DMS153 treated with DMSO at 0.1 percent for 48 hours (cell line): ENCODE results near the gene TSPAN9.

Experiments
- DNase-seq: peaks from one replicate; lab custom pipeline; 2025; ENCODE audit not compliant: unreplicated experiment; lab: John Stamatoyannopoulos, UW

TSPAN9 gene

DNA sequence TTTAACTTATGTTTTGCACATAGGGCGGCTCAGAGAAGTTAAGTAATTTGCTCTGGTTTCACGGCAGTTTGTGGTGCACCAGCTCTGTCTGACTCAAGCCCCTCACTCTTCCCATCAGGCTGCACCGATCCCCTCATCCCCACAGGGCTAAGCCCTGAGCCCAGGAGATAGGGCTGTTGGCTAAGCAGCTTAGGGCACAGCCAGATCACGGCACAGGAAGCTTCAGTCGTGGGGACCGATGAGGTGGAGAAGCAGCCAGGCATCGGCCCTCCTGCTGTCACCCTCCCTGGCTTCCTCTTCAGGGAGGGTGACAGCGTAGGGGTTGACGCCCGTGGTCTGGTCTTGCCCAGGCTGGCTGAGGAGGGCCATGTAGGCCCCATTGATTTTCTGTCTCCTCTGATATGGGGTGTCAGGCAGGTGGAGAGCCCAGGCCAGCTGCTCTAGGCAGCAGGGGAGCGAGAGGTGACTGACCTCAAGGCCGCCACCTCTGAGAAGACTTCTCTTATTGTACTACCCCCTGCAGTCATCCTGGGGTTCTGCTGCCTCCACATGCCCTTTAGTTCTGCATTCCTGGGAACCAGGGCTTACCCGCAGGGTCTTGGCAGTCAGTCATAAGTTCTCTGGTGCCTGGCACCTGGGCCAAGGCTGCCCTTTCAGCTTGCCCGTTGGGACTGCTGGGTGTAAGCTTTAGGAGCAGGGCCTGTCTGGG lies 166.4 kb downstream of the TSPAN9 start:
- no peak for DNase-seq

DNA sequence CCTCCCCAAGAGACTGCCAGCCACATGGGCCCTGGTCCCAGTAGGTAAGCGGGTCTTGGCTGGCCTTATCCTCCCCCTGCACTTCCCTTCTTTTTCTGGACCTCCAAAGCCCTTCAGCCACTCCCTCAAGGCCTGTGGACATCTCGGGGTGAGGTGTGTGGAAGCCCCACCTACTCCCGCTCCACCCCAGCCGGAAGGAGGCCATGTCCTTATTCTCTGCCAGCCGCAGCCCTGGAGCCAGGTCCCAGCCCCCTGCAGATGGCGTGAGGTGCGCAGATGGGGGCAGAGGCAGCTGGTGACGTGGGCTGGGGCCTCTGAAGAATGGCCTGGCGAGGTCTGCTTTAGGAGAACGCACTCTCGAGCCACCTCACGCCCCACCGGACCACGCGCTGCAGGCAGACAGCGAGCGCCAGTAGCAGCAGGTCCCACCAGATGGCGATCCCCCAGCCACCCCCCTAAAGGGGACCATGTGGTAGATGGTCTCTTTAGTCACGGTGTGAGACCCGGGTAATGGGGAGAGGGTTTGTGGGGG lies 167.1 kb downstream of the TSPAN9 start:
- DNase-seq: no peak

DNA sequence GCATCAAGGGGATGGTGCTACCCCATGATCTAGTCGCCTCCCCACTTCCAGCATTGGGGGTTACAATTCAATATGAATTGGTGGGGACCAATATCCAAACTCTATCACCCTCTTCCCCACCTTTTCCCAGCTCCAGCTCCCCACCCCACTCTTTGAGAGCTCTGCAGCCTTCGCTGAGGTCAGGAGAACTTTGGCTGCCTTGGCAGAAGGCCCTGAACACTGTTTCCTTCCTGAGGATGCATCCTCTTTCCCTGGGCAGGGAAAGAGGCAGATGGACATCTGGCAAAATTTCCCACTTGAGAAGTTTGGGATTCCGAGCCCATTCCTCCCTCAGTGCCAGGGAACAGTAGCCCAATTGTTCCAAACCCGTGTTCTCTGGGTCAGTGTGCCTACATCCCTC lies 169.1 kb downstream of the TSPAN9 start:
- DNase-seq: no peak

DNA sequence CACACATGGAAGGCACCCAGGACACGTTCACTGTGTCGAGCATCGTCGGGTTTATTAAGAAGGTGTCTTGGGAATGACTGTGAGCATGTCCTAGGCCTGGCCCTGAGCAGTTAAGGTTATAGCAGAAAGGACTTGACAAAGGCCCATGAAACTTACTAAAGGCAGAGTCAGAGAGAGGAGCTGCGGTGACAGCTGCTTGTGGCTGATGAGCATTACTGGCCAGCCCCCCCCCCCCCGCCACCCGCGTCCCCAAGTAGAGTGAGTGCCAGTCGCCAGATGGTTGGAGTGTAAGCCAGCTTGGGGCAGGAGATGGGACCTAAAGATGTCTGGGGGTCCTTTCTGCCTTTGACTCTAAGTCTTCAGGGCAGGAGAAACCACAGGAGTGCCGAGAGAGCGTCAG lies 169.9 kb downstream of the TSPAN9 start:
- DNase-seq: no peak

DNA sequence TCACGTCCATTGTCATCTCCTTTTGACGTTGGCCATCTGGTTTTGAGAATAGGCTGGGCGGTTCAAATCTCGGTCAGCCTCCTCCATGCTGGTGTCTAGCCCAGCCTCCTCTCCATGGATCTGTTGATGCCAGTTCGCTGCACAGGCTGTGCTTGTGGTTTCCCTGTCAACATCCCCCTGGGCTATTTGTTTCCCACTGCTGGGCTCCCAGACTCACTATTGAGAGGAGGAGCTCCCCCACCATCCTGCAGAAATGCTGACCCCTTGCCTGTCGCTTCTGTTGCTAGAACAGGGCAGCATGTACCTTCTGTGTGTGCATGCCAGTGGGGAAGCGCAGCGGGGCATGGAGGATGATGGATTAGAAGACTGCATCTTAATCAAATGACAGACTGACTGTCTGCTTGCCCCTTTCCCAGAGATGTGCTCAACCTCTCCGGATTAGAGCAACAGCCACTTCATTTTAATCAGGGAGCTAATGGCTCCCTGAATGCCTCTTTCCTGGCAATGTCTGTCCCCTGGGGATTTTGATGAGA lies 170.5 kb downstream of the TSPAN9 start:
- DNase-seq: no peak

DNA sequence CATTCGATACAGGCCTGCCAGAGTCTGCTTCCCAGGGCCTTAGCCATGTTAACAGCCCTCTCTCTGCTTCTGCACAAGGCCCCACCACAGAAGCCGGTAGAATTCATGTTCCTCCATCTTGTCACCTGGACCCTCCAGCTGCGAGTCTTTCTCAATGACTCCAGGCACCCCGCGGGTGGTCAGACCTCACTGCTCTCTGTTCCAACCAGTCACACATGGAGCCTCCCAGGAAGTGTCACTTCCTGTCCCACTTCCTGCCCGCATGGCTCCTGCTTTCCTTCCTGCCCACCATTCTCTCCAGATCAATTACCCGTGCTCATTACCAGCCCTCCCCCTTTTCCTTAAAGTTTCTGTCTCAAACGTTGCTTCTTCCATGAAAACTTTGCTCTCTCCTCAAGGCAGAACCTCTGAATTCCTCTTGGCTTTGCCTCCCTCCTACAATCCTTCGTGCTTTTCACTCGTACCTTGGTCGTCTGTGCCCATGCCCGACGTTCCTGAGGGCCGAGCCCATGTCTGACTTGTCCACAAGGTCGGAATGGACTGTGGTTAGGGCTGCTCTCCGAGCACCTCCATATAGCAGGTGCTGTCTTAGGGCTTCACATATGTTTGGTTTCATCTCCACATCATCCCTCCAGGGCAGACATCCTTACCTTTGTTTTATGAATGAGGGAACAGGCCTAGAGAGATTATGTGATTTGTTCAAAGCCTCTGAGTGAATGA lies 172.1 kb downstream of the TSPAN9 start:
- DNase-seq: no peak

DNA sequence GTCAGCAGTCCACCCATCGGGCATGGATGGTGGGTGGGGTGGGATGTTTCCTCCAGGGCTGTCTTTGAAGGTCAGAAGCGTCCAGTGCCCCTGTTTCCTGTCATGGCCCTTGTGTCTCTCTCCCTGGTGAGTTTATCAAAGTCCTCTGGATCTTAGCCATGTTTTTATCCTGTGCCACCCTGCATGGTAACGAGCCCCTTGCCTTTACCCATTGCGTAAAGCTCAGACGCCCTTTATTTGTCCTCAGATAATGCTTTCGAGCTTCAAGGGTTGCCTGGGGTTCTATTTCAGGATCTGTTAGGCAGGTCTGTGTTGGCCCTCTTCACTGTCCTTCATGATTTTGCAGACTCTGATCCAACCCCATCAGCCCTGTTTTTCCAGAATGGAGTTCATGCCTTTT lies 172.9 kb downstream of the TSPAN9 start:
- DNase-seq: no peak

DNA sequence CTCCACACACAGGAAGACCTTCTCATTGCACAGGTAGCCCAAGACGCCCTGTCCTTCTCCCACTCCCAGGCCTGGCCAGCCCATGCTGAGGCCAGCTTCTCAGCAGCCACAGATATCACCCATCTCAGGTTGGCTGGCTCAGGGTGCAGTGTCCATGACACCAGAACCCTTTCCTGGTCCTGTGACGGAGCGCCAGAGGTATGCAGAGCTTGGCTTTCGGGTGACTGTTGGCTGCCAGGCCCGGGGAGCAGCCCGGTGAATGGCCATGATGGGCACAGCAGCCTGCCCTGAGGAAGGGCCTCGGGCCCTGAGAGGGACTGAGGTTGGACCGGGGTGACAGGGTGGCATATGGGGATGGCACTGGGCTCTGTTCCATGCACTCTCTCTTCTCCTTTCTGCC lies 173.4 kb downstream of the TSPAN9 start:
- DNase-seq: no peak

DNA sequence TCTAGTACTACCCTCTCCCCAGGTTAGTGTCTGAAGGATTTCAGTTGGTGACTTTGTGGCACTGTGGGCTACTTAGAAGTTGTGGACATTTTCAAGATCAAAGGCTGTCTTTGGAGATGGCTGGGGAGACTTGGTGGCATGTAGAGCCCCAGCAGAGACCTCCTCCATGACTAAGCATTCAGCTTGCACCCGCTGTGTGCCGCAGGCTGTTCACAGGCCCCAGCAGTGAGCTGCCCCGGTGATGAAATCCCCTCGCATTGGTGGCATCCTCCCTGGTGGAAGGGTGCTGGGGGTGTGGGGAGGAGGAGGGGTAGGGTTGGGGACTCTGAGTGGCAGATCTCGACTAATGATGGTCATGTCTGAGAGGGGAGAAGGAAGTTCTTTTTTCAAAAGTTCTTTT lies 173.9 kb downstream of the TSPAN9 start:
- no peak for DNase-seq

DNA sequence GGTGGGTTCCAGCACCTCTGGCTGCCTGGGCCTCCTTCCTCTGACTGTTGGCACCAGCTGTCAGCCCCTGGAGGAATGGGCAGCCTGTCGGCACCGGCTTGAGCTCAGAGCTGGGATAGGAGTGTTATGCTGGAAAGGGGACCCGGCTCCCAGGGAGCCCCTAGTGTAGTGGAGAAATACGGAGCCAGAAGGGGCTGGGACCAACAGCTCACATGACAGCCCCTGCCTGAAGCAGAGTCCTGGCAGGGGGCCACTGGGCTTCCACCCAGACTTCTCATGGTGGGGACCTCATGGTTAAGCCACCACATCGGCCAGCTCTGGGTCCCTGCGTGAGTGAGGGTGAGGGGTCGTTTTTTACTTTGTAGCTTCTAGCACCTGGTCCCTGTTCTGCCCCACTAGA lies 174.5 kb downstream of the TSPAN9 start:
- DNase-seq: no peak

DNA sequence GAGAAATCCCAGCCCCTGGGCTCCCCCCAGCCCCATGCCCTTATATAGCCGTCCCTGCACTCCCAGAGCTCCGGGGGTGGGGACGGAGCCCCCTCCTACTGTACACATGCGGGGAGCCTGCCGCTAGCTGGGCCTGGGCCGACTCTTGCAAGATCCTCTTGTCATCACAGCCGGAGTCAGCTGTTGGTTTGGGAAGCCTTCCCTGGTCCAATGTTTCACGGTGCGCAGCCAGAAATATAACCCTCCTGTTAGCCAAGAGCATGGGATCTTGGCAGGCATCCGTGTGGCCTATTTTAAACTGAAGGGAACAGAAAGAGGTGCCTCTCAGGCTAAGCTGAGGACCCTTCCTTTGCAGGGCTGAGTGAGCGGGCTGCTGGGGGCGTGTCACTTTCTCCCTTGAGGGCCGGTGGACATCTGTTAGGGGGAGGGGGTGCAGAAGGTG lies 175.3 kb downstream of the TSPAN9 start:
- DNase-seq: no peak

DNA sequence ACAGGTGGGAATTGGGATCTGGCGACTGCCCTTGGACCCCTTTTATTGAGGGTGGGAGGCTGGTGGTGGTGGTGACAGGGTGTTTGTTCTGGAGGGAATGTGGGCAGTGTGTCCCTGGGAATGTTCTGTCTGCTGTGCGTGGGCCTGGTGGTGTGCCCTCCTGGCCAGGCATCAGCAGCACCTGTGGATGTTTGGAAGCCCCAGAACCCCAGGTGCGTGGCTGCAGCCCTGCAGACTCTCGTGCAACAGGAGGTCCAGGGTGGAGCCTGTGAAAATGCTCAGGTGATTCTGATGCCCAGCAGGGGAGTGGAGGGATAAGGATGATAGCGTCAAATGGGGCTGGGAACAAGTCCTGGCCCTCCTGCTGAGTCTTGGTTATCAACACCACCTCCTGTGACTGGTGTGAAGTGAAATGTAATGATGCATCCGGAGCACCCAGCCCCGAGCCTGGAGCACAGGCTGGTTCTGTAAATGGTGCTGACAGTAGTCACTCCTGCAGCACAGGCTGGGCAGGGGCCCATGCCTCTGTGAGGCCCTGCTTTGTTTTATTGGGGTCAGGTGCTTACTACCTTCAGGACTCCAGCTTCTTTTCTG lies 176.6 kb downstream of the TSPAN9 start:
- DNase-seq: no peak

DNA sequence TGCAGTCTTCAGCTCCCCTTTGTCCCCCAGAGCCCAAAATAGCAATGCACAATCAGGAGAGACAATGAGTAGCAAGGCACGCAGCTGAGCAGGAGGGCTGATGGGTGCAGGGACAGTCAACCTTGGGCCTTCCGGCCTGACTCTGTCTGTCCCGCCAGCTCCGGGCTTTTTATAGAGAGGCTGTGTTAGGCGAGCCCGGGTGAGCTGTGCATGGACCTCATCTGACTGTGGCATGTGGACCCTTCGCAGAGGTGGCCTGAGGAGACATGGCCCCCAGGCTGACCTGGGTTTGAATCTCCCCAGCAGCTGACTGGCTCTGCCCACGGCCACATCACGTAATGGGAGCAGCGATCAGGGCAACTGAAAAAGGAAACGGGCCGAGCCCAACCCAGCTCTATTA lies 177.9 kb downstream of the TSPAN9 start:
- no peak for DNase-seq

DNA sequence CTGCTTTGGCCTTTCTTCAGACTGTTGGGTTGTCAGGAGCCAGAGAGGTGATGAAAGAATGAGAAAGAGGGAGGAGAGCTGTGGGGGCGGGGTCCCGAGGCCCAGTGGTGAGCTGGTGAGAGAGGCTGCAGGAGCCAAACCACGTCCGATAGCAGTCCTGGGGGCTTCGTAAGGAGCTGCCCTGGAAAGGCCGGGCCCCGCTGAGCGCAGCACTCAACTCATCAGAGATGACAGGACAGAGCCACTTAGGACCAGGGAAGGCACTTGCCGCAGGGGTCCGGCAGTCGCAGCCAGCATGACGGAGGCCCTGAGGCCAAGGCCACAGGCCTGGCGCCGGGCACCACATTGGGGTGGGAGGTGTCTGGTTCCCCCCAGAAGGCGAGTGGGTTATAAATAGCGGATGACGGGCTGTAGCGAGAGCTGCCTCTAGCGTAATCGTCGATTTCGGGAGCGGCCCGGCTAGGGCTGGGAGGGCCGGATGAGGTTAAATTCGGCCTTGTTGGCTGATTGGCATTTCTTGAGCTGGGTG lies 179.0 kb downstream of the TSPAN9 start:
- DNase-seq: no peak

DNA sequence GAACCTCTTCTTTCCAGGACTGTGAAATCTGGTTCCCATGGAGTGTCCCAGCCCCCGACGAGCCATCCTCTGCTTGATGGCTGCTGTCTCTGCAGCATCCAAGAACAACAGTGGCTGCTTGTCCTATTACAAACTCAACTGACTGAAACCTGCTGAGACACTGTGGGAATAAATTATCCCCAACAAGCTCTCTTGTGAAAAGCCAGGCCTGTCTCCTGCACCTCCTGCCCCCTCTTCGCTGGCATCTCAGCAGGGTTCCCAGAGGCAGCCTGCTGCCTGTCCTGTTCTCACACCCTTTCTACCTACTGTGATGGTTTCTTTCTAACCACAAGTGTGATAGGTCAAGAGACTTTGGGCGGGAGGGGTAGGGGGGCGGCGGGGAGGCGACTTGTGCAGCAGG lies 180.2 kb downstream of the TSPAN9 start:
- DNase-seq: no peak

DNA sequence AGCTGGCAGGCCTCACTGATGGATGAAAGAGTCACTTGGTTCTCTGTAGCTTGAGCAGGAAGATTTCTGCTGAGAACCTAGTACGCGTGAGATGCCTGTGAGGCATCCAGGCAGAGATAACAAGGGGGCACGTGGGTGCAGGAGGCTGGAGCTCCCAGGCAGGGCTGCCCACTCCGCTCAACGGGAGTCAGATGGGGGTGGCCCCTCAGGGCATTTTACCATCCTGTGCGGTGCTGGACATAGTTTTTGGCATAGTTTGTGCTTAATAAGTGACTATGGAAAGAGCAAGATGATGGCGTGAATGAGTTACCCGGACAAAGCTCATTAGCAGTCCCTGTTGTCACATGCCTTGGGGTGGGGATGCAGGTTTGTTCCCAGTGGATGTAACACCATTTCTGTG lies 182.8 kb downstream of the TSPAN9 start:
- no peak for DNase-seq

DNA sequence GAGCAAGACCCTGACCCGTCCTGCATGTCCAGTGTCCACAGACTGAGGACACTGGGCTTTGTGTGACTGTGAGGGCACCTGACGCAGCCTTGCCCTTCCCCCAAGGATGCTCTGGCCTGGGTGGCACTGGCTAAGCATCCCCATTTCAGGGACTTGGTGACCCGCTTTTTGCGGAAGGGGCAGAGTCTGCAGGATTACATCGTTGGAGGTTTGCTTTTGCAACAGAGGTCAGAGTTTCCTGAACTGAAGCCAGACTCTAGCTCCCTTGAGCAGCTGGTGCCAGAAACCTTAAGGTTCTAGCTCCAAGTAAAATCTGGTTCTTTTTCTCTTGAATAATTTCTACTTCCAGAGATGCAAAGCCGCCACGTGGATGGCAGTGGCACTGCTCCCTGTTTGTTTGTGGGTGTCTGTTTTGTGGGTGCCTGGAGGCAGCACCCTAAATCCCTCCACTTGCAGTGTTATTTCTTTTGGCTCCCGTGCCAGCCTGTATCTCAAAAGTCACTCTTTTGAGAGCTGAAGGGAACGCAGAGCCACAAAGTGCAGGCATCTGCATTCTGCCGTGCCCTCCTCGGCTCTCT lies 184.7 kb downstream of the TSPAN9 start:
- DNase-seq: no peak

DNA sequence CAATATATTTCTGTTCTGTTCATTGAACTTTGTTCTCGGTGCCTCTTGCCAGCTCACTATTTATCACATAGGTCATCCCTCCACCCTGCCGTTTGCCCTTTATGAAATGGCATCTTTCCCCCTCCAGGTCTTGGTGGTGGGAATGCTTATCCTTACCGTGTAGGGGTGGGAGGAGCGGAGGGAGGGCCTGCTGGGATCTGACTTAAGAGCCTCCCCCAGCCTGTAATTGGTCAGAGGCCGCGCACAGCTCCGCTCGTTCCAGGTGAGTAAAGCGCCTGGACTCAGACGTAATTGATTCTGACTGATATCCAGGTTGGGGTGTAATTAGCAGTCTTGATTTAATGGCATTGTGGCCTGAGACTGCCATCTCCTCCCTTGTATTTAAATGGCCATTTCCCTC lies 185.3 kb downstream of the TSPAN9 start:
- no peak for DNase-seq

DNA sequence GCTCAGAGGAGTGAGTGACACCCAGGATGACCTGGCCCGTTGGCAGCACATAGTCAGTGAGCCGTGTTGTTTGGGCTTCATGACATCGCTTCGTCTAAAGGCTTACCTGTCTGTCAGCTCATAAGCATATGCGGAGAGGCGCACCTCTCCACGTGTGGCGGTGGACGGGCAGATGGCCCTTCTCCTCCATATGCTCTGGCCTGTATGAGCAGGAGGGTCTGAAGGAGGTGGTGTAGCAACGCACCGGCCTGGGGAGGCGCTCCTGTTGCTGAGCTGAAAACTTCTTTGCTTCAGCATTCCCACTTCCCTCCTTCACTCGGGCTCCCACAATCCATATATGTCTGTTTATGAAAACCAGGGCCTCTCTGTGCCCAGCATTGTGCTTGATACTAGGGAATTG lies 186.1 kb downstream of the TSPAN9 start:
- no peak for DNase-seq

DNA sequence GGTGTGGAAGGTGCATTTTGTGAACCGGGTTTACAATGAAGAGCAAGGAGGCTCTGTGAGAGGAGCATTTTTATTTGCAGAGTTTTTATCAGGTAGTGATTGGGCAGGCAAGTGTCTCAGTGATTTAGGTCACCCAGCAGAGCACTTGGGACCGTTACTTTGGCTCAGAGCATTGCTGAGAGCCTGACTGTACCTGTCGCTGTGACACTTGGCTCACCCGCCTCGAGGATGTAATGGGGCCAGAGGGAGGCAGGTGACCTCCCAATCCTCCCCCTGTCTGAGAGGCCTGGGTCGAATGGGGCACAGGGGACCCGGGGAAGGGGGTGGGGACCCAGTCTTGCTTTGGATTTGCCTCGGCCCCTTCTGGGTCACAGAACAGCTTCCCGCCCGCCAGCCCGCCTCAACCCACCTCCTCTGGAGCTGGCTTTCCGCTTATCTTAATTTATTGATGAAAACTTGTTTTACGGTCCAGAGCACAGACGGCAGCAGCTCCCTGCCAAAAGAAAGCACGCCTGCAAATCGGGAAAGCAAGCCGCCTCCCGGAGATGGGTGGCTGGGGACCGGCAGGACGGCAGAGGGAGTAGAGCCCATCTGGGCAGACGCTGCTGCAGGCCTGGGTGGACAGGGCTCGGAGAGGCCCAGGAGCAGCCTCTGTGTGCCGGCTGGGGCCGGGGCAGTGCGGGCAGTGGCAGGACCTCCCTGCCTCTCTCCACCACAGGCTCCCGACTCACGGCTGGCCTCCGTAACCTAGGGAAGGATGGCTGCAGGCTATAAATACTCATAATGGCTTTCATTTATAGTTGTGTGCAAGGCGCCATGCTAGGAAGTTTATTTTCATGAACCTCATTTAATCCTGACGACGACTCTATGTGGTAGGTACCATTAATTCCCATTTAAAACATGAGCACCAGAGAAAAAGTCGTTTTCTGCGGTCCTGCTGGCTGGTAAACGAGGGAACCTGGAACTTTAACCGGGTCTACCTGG lies 187.1 kb downstream of the TSPAN9 start:
- DNase-seq: no peak
